Motor neuron (in vitro differentiated cells): Measurements from ENCODE around the gene ADAM15. TPM values are rescaled to one million over a fixed set of nuclear protein-coding genes. Genes with fewer than 3 reads are reported as not detected.

Experiments
- ATAC-seq, 8 experiments: fragments of 200-7000 bp; cut with Tn5 transposase; replicated peaks in 6 of 8; 2 replicates each; pipeline ENCODE4 v1.8.0; 2021; ENCODE audit warnings: mild to moderate bottlenecking in 8 of 8, moderate library complexity in 8 of 8
- H3K27ac ChIP-seq, 2 donors: fragments of 250-450 bp; sonication (Bioruptor Pico); 2 replicates each; pipeline ENCODE4 v1.9.0; 2021; ENCODE audit warnings: antibody characterized with exemption in 2 of 2, mild to moderate bottlenecking in 2 of 2, moderate library complexity in 1 of 2
- H3K4me1 ChIP-seq, 2 donors: fragments of 250-450 bp; sonication (Bioruptor Pico); replicated peaks in 1 of 2; 2 replicates each; pipeline ENCODE4 v1.6.1; 2021; ENCODE audit warnings: antibody characterized with exemption in 2 of 2, mild to moderate bottlenecking in 2 of 2, moderate library complexity in 1 of 2
- H3K4me3 ChIP-seq, 5 donors: fragments of 250-450 bp; sonication (Bioruptor Pico); 2 replicates each; pipeline ENCODE4 v1.9.0; 2021; ENCODE audit warnings: antibody characterized with exemption in 5 of 5, mild to moderate bottlenecking in 5 of 5, moderate library complexity in 4 of 5
- WGBS, 10 experiments: fragments of 450-650 bp; shearing (Covaris generic); methylation state at CpG; one replicate each; pipeline ENCODE4 v1.0.0; 2022; 5-methylcytosine and 5-hydroxymethylcytosine counted together
- in situ Hi-C, 9 experiments: fragments of 400-800 bp; cut with MboI; loops; one replicate each; pipeline ENCODE4 v1.15.0; 2021; ENCODE audit warnings: low sequenced_read_pairs in 9 of 9, low pct_unique_long_range_greater_than_20kb in 2 of 9; ENCODE audit not compliant: unreplicated experiment in 9 of 9
- total RNA-seq, 8 experiments: library from RNA; unstranded; fragments of 300-600 nt; gene quantifications; 2 replicates each; pipeline versions ENCODE4 v1.2.3 to v1.2.4, GENCODE V29; 2022

The ADAM15 gene
- total RNA-seq, 8 experiments from 2014 or later, result 15.7 to 76.9 (median 28.1) TPM

DNA sequence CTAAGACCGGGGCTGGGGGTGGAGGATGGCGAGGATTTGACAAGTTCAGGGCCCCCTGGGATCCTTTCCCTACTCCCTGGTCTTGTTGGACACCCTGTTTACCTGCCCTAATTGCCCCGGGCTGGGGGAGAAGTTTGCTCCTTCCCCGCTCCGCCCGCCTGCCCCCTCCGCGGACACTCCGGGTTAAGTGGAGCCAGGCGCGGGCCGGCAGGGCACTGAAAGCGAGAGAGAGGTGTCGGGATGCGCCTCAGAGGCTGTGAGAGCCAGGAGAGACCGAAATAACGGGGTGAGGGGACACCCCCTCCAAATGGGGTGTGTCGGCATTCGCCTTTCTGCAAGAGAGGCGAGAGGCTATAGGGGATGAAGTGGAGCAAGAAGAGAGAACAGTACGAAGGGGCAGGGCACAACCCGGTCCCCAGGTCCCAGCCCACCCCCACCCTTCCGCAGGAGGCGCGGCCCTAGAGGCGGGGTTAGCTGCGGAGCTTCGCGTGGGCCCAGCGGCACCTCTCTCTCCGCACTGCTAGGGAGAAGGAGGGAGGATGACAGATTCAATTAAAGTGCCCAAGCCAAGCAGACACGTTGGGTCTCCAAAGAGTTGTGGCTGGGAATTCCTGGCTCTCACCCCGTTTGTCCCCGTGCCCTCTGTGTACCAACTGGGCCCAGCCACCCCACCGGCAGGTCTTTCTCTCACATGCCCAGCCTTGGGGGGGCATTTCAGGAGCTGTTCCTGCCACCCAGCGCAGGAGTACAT, 31.4 kb downstream of the ADAM15 start:
- H3K27ac ChIP-seq, result peak overlapping the region in 1 of 2 donors; percentile 24
- H3K4me1 ChIP-seq, result peaks cover 42 to 47% of the 10 kb centered on the region in 2 donors
- H3K4me3 ChIP-seq, result peak overlapping the region; percentile 60 to 84 (median 80)
- no peak for ATAC-seq
- in situ Hi-C loops, result no loop called here
- WGBS, 10 experiments, result 23 to 80% (median 31%) methylated on average over 1 to 6 of the region's 36 CpGs; no CpG with 5 or more reads in 5 of the 10 experiments

DNA sequence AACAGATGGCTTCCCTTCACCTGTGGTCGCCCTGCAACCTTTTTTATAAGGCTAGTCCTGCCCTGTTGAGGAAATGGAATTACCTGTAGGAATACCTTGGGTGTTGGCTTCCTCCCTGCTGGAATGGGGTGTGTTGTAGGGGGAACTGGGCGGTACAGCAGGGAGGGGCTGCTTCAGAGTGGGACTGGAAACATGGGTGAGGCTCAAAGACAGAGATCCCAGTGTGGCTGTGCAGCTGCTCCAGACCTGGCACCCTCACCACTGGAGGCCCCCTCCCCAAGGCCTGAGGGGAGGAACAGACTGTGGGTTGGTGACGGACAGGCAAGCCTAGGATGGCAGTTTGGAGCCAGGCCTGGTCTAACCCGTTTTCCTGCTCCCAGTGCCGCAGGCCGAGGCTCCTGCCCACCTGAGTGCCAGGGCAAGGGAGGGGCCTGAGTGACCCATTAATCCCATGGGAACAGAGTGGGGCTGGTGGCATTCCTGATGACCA, 32.0 kb downstream of the ADAM15 start:
- peak overlapping the region in 2 of 5 donors; percentile 60 to 80 for H3K4me3 ChIP-seq
- no peak for ATAC-seq
- peaks cover 41 to 44% of the 10 kb centered on the region in 2 donors for H3K4me1 ChIP-seq
- H3K27ac ChIP-seq, result no peak overlapping the region
- in situ Hi-C loops, result no loop called here
- WGBS, 10 experiments, result 50 to 82% (median 73%) methylated on average over 1 to 6 of the region's 6 CpGs; no CpG with 5 or more reads in 6 of the 10 experiments

DNA sequence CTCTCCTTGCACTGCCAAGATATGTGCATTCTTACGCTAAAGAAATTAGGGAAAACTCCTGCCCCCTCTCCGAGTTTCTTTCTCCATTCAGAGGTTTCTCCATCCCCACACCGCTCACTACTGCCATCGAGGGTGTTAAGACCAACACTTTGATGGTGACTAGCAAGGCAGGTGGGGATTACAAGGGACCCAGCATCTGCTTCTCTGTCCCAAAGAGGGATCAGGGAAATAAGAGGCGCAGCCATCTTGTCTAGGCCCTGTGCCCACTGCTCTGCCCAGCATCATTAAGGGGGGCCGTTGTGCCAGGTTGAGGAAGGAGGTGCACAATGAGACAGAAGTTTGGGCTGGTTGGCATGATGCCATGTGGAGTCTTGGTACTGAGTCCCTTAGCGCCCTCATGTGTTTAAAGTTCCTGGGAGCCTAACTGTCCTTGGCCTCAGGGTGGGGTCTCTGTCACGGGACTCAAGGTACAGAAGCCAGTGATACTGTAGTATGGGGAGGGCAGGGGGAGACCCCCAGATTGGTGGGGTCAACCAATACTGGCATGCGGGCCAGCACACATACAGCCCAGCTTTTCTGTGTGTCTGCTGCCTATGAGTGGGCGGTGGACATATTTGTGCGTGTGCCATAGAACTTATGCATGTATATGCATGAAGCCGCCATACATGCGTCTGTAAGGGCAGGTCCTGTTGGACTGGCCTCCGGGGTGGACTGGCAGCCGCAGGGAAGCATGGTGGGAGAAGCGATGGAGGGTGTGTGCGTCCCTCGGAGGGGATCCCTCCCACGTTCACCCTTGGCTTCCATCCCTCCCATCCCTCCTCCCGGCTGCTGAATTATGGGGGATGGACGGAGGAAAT, 33.0 kb downstream of the ADAM15 start:
- in situ Hi-C loops, result no loop called here
- Histone ChIP-seq H3K27ac (peak overlapping the region in 1 of 2 donors; percentile 2), H3K4me3 (peak overlapping the region; percentile 44 to 70 (median 56)), H3K4me1 (peaks cover 37 to 40% of the 10 kb centered on the region in 2 donors)
- peak in 3 of 8 experiments; percentile 6 to 39 (median 30) for ATAC-seq
- 8 to 67% (median 40%) methylated on average over 2 to 13 of the region's 21 CpGs; no CpG with 5 or more reads in 1 of the 10 experiments for WGBS, 10 experiments

DNA sequence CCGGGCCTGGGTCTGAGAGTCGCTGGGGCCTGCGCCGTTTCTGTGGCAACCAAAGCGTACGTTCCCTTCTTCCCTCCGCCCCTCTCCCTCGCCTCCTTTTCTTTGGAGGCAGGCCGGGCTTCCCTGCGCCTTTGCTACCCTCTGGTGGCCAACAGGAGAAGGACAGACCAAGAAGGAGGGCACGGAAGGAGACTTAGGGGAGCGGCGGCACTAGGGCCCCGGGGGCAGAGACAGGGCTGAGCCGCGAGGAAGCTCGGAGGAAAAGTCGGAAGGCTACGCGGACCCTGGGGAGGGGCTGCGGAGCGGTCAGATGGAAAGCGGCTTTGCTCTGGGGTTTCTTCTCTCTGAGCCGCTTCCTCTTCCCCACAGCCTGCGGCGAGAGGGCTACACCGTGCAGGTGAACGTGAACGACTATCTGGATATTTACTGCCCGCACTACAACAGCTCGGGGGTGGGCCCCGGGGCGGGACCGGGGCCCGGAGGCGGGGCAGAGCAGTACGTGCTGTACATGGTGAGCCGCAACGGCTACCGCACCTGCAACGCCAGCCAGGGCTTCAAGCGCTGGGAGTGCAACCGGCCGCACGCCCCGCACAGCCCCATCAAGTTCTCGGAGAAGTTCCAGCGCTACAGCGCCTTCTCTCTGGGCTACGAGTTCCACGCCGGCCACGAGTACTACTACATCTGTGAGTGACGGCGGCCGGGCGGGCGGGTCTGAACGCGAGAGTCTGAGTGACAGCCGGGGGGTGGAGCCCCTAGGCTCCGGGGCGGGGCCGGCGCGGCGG, 33.8 kb downstream of the ADAM15 start:
- WGBS, 10 experiments, result 0 to 4% (median 0%) methylated on average over 3 to 13 of the region's 67 CpGs; no CpG with 5 or more reads in 5 of the 10 experiments

DNA sequence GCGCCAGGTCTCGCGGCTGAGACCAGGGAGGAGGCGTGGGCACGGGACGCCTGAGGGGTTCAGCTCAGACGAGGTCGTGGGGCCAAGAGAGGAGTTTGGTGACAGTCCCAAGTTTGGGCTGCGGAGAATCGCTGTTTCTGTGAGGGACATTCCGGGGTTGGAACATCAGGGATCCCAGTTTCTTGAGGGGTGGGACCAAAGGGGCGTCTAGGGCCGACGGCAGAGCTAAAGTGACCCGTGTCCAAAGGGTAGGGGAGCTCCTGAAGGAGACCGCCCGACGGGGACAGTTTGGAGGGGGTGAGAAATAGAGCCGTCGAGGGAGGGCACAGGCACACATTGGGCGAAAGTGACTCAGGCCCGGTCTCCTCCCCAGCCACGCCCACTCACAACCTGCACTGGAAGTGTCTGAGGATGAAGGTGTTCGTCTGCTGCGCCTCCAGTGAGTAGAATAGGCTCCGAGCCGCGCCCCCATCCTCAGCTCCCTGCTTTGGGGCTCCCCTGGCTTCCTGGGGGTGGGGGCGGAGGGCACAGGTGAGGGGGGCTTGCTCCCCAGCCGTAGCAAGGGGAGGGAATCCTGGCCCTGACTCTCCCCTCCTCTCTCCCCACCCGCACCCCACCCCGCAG, 34.5 kb downstream of the ADAM15 start:
- 0 to 18% (median 0%) methylated on average over 2 to 3 of the region's 32 CpGs; no CpG with 5 or more reads in 7 of the 10 experiments for WGBS, 10 experiments
- in situ Hi-C loops, result no loop called here
- Histone ChIP-seq H3K27ac (no peak overlapping the region), H3K4me1 (peaks cover 37 to 40% of the 10 kb centered on the region in 2 donors), H3K4me3 (peak overlapping the region; percentile 44 to 70 (median 56))
- peak in 3 of 8 experiments; percentile 12 to 31 (median 25) for ATAC-seq

More for the DNA sequence above, 33.8 kb downstream of the ADAM15 start:
- Histone ChIP-seq H3K27ac (peak overlapping the region; percentile 53 to 70), H3K4me3 (peak overlapping the region; percentile 44 to 70 (median 56)), H3K4me1 (peaks cover 37 to 40% of the 10 kb centered on the region in 2 donors)
- ATAC-seq, result peak; percentile 70 to 79 (median 74)
- in situ Hi-C loops, result no loop called here

DNA sequence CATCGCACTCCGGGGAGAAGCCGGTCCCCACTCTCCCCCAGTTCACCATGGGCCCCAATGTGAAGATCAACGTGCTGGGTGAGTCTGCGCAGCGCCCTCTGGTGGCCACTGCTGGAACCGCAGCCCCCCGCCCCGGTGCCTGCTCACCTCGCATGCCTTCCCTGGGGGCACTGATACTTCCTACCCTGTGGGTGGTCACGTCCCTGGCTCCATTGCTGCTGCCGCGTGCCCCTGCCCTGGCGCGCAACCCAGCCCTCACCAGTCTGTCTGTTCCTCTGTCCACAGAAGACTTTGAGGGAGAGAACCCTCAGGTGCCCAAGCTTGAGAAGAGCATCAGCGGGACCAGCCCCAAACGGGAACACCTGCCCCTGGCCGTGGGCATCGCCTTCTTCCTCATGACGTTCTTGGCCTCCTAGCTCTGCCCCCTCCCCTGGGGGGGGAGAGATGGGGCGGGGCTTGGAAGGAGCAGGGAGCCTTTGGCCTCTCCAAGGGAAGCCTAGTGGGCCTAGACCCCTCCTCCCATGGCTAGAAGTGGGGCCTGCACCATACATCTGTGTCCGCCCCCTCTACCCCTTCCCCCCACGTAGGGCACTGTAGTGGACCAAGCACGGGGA, 35.1 kb downstream of the ADAM15 start:
- Histone ChIP-seq H3K27ac (no peak overlapping the region), H3K4me3 (peak overlapping the region in 3 of 5 donors; percentile 56 to 70 (median 61)), H3K4me1 (peaks cover 37 to 38% of the 10 kb centered on the region in 2 donors)
- peak in 3 of 8 experiments; percentile 1 to 7 (median 4) for ATAC-seq
- in situ Hi-C loops, result no loop called here
- WGBS, 10 experiments, result 22 to 44% (median 40%) methylated on average over 4 to 8 of the region's 24 CpGs; no CpG with 5 or more reads in 7 of the 10 experiments

DNA sequence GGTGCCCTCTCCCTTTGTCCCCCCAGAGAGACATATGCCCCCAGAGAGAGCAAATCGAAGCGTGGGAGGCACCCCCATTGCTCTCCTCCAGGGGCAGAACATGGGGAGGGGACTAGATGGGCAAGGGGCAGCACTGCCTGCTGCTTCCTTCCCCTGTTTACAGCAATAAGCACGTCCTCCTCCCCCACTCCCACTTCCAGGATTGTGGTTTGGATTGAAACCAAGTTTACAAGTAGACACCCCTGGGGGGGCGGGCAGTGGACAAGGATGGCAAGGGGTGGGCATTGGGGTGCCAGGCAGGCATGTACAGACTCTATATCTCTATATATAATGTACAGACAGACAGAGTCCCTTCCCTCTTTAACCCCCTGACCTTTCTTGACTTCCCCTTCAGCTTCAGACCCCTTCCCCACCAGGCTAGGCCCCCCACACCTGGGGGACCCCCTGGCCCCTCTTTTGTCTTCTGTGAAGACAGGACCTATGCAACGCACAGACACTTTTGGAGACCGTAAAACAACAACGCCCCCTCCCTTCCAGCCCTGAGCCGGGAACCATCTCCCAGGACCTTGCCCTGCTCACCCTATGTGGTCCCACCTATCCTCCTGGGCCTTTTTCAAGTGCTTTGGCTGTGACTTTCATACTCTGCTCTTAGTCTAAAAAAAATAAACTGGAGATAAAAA, 35.9 kb downstream of the ADAM15 start:
- Histone ChIP-seq H3K27ac (no peak overlapping the region), H3K4me3 (no peak overlapping the region), H3K4me1 (peaks cover 32 to 37% of the 10 kb centered on the region in 2 donors)
- 30 to 100% (median 59%) methylated on average over 1 to 4 of the region's 8 CpGs; no CpG with 5 or more reads in 6 of the 10 experiments for WGBS, 10 experiments
- in situ Hi-C loops, result no loop called here
- ATAC-seq, result no peak

DNA sequence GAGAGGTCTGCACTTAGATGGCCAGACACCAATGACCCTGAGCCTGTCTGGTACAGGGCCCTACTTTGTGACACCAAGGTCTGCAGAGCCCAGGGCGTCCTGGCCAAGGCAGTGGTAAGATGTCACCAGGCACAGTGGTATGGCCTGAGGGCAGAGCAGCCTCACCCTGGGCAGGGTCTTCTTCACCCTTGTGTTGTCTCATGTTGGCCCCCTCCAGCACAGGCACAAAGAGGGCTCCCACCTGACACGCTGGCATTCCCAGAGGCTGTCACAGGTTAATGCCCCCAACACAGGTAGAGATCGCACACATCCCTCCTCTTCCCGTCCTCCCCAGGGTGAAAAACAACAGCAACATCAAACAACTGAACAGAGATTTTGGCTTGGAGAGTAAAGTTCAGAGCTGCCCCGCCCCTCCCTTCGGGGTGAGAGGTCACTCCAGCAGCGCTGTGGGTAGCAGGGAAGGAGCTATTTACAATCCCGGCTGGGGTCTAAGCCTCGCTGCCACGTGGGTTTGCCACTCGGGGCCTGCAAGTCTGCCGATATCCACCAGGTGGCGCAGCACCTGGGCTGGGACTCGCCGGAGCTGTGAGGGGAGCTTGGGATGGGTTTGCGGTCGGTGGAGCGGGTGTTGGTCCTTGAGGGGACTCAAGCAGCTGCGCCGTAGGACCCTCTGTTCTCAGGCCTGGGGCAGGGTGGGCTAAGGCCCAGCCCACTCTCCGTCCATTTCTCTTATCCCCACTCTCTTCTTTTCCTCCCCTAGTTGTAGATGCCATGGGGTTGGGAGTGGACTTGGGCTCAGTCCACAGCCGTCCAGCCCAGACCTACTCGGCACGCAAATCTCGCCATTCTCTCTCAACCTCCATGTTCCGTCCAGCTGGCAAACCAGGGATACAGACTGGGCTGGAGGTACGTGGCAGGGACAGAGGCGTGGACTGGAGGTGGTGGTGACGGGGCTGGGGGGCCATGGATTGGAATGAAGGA, 40.2 kb downstream of the ADAM15 start:
- Histone ChIP-seq H3K27ac (no peak overlapping the region), H3K4me3 (peak overlapping the region in 1 of 5 donors; percentile 3), H3K4me1 (peaks cover 3 to 17% of the 10 kb centered on the region in 2 donors)
- peak; percentile 65 to 89 (median 74) for ATAC-seq
- 0 to 48% (median 13%) methylated on average over 1 to 18 of the region's 29 CpGs; no CpG with 5 or more reads in 2 of the 10 experiments for WGBS, 10 experiments
- in situ Hi-C loops, result loop anchor here in 4 of 9 experiments (5.0 to 10.0 kb wide), 2 partner anchors 73 to 76 kb away; no protein-coding TSS in a partner anchor

DNA sequence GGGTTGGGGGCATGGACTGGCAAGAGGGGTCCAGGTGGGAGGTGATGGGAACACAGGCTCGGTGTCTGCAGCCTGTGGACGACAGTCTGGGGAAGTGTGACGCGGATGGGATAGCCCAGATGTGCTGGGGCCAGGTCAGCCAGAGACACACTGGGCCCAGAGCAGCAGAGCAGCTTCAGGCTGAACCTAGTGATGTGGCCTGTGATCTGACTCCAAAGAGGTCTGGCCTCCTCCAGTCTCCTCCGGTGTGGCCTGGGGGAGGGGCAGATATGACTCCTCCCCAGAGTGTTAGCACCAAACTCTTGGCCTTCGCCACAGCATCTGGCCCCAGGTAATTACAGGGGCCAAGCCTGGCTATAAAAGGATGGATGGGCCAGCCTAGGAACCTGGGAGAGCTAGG, 41.0 kb downstream of the ADAM15 start:
- Histone ChIP-seq H3K27ac (no peak overlapping the region), H3K4me1 (peaks cover 3 to 17% of the 10 kb centered on the region in 2 donors), H3K4me3 (no peak overlapping the region)
- ATAC-seq, result peak in 2 of 8 experiments; percentile 2 to 12
- in situ Hi-C loops, result loop anchor here in 4 of 9 experiments (5.0 to 10.0 kb wide), 2 partner anchors 73 to 75 kb away; no protein-coding TSS in a partner anchor
- 40 to 100% (median 70%) methylated on average over 1 of the region's 6 CpGs; no CpG with 5 or more reads in 6 of the 10 experiments for WGBS, 10 experiments

DNA sequence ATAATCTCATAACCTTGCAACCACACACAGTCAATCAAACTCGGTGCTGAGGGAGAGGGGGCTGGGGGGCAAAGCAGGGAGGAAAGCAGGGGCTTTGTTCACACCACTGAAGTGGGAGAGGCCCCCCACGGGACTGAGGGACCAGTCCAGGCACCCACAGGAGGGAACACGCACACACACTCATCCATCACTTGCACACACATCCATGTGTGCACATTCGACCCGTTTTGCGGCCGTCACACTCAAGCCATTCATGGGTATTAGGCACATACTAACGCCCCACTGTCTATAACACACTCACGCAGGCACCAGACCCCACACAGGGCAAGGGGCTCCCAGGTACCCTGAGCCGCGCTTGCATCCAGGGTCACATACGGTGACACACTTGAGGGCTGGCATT, 41.5 kb downstream of the ADAM15 start:
- no peak for ATAC-seq
- Histone ChIP-seq H3K4me3 (no peak overlapping the region), H3K27ac (no peak overlapping the region), H3K4me1 (peaks cover 3 to 17% of the 10 kb centered on the region in 2 donors)
- in situ Hi-C loops, result loop anchor here in 4 of 9 experiments (5.0 to 10.0 kb wide), 2 partner anchors 72 to 75 kb away; no protein-coding TSS in a partner anchor
- 0 to 93% (median 68%) methylated on average over 1 to 5 of the region's 12 CpGs; no CpG with 5 or more reads in 3 of the 10 experiments for WGBS, 10 experiments
